ENCODE measurements around the gene RNF31. TPM values are rescaled to one million over a fixed set of nuclear protein-coding genes. Genes with fewer than 3 reads are reported as not detected.
A peak's percentile ranks its signal among the peaks of the same experiment; 100 is the strongest.

RNF31 gene
- total and polyA plus RNA-seq, 2 of the 13 experiments (the other 11 are each of a cell fraction or from before 2014, with no cell fraction given) = 48.2 to 86.8 TPM

DNA sequence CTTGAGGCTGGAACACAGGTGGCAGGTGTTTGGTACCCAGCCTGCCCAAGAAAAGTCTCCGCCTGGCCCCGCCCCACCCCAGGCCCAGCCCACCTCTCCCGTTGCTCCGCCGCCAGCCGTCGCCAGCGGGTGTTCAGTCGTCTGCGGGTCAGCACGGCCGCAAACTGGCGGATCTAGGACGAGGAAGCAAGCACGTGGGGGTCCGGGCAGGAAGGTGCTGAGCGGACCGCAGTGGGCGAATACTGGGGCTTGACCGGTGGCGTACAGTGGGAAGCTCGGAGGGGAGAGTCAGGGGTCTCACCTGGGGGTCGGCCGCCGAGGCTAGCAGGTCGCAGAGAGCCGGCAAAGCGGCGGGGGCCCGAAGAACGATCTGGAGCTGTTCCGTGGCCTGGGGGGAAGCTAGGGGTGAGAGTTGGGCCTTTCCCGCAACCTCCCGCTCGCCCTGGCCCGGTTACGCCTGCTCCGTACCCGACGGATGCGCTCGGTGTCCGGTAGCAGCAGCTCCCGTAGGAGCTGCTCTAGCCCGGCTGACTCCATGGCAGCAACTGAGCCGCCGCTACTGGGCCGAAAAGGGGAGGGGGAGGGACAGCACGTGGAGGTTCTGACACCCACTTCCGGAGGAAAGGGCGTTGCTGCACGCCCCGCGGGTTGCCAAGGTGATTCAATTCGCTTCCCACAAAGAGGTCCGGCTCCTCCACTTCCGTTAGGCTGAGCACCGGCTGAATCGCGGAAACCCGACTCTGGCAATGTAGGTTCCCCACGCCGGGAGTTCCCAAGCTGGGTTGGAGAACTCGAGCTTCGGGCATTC, 41.2 kb downstream of the RNF31 start, which contains the start of gene IPO4 (continued):
- TF ChIP-seq ZNF703 (CRISPR knock-in tag; IDR thresholded peaks at IDR 0.05; ENCODE audit: borderline replicate concordance) = no peak
- peak; percentile 94 for TF ChIP-seq SP4 (CRISPR knock-in tag; IDR thresholded peaks at IDR 0.05)
- TF ChIP-seq ARHGAP35 (CRISPR knock-in tag; IDR thresholded peaks at IDR 0.05; ENCODE audit: borderline replicate concordance) = peak; percentile 90
- TF ChIP-seq, protein P1, sequence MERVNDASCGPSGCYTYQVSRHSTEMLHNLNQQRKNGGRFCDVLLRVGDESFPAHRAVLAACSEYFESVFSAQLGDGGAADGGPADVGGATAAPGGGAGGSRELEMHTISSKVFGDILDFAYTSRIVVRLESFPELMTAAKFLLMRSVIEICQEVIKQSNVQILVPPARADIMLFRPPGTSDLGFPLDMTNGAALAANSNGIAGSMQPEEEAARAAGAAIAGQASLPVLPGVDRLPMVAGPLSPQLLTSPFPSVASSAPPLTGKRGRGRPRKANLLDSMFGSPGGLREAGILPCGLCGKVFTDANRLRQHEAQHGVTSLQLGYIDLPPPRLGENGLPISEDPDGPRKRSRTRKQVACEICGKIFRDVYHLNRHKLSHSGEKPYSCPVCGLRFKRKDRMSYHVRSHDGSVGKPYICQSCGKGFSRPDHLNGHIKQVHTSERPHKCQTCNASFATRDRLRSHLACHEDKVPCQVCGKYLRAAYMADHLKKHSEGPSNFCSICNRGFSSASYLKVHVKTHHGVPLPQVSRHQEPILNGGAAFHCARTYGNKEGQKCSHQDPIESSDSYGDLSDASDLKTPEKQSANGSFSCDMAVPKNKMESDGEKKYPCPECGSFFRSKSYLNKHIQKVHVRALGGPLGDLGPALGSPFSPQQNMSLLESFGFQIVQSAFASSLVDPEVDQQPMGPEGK (CRISPR knock-in tag; IDR thresholded peaks at IDR 0.05) = peak; percentile 95
- peak; percentile 71; the same call in 1 of the 2 replicates for TF ChIP-seq ZNF510 (CRISPR knock-in tag; IDR thresholded peaks at IDR 0.05; ENCODE audit: low read depth)
- TF ChIP-seq EED (CRISPR knock-in tag; IDR thresholded peaks at IDR 0.05) = peak; percentile 100
- TF ChIP-seq ZNF674 (CRISPR knock-in tag; IDR thresholded peaks at IDR 0.05; ENCODE audit: low read depth) = peak; percentile 99
- peak; percentile 66 for TF ChIP-seq MEIS2 (CRISPR knock-in tag; IDR thresholded peaks at IDR 0.05)
- peak; percentile 98 for TF ChIP-seq TSC22D2 (CRISPR knock-in tag; IDR thresholded peaks at IDR 0.05; ENCODE audit: borderline replicate concordance)
- peak; percentile 98 for TF ChIP-seq SIN3B (IDR thresholded peaks at IDR 0.05; ENCODE audit: low read length)
- TF ChIP-seq, protein P2, sequence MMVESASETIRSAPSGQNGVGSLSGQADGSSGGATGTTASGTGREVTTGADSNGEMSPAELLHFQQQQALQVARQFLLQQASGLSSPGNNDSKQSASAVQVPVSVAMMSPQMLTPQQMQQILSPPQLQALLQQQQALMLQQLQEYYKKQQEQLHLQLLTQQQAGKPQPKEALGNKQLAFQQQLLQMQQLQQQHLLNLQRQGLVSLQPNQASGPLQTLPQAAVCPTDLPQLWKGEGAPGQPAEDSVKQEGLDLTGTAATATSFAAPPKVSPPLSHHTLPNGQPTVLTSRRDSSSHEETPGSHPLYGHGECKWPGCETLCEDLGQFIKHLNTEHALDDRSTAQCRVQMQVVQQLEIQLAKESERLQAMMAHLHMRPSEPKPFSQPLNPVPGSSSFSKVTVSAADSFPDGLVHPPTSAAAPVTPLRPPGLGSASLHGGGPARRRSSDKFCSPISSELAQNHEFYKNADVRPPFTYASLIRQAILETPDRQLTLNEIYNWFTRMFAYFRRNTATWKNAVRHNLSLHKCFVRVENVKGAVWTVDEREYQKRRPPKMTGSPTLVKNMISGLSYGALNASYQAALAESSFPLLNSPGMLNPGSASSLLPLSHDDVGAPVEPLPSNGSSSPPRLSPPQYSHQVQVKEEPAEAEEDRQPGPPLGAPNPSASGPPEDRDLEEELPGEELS (CRISPR knock-in tag; IDR thresholded peaks at IDR 0.05) = peak; percentile 88
- TF ChIP-seq, protein P3, sequence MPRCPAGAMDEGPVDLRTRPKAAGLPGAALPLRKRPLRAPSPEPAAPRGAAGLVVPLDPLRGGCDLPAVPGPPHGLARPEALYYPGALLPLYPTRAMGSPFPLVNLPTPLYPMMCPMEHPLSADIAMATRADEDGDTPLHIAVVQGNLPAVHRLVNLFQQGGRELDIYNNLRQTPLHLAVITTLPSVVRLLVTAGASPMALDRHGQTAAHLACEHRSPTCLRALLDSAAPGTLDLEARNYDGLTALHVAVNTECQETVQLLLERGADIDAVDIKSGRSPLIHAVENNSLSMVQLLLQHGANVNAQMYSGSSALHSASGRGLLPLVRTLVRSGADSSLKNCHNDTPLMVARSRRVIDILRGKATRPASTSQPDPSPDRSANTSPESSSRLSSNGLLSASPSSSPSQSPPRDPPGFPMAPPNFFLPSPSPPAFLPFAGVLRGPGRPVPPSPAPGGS (CRISPR knock-in tag; IDR thresholded peaks at IDR 0.05) = peak; percentile 99
- peak; percentile 94 for TF ChIP-seq ZNF256 (CRISPR knock-in tag; conservative IDR thresholded peaks at IDR 0.05)
- TF ChIP-seq PAWR (CRISPR knock-in tag; IDR thresholded peaks at IDR 0.05; ENCODE audit: borderline replicate concordance) = no peak
- TF ChIP-seq, protein P4, sequence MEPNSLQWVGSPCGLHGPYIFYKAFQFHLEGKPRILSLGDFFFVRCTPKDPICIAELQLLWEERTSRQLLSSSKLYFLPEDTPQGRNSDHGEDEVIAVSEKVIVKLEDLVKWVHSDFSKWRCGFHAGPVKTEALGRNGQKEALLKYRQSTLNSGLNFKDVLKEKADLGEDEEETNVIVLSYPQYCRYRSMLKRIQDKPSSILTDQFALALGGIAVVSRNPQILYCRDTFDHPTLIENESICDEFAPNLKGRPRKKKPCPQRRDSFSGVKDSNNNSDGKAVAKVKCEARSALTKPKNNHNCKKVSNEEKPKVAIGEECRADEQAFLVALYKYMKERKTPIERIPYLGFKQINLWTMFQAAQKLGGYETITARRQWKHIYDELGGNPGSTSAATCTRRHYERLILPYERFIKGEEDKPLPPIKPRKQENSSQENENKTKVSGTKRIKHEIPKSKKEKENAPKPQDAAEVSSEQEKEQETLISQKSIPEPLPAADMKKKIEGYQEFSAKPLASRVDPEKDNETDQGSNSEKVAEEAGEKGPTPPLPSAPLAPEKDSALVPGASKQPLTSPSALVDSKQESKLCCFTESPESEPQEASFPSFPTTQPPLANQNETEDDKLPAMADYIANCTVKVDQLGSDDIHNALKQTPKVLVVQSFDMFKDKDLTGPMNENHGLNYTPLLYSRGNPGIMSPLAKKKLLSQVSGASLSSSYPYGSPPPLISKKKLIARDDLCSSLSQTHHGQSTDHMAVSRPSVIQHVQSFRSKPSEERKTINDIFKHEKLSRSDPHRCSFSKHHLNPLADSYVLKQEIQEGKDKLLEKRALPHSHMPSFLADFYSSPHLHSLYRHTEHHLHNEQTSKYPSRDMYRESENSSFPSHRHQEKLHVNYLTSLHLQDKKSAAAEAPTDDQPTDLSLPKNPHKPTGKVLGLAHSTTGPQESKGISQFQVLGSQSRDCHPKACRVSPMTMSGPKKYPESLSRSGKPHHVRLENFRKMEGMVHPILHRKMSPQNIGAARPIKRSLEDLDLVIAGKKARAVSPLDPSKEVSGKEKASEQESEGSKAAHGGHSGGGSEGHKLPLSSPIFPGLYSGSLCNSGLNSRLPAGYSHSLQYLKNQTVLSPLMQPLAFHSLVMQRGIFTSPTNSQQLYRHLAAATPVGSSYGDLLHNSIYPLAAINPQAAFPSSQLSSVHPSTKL (CRISPR knock-in tag; IDR thresholded peaks at IDR 0.05) = peak; percentile 93
- TF ChIP-seq, protein P5, sequence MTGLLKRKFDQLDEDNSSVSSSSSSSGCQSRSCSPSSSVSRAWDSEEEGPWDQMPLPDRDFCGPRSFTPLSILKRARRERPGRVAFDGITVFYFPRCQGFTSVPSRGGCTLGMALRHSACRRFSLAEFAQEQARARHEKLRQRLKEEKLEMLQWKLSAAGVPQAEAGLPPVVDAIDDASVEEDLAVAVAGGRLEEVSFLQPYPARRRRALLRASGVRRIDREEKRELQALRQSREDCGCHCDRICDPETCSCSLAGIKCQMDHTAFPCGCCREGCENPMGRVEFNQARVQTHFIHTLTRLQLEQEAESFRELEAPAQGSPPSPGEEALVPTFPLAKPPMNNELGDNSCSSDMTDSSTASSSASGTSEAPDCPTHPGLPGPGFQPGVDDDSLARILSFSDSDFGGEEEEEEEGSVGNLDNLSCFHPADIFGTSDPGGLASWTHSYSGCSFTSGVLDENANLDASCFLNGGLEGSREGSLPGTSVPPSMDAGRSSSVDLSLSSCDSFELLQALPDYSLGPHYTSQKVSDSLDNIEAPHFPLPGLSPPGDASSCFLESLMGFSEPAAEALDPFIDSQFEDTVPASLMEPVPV (CRISPR knock-in tag; IDR thresholded peaks at IDR 0.05) = peak; percentile 100
- TF ChIP-seq JUNB (CRISPR knock-in tag; IDR thresholded peaks at IDR 0.05; ENCODE audit: borderline replicate concordance) = no peak

Data from HepG2 (cell line).